ENCODE data around the gene ATP8A2.

DNA sequence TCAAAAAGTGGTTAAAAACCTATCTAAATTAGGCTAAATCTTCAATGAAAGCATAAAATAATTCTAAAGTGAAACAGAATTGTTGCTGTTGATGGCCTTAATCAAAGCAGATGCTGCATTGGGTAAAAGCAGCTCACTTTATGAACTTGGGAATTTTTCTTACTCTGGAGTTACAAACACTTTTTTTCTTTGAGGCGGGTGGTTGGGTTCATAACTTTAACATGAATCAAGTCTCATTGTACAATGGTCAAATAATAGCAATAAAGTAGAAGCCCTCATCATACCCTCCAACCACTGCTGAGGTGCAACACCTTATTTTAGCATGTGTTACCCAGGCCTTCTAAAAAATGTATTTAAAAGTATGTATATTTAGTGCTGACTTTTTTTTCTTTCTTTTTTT is 41.2 kb upstream of the ATP8A2 start:
- TF ChIP-seq POLR2A (IDR thresholded peaks at IDR 0.05; ENCODE audit: low read depth, low read length): no peak
- TF ChIP-seq, protein P1, sequence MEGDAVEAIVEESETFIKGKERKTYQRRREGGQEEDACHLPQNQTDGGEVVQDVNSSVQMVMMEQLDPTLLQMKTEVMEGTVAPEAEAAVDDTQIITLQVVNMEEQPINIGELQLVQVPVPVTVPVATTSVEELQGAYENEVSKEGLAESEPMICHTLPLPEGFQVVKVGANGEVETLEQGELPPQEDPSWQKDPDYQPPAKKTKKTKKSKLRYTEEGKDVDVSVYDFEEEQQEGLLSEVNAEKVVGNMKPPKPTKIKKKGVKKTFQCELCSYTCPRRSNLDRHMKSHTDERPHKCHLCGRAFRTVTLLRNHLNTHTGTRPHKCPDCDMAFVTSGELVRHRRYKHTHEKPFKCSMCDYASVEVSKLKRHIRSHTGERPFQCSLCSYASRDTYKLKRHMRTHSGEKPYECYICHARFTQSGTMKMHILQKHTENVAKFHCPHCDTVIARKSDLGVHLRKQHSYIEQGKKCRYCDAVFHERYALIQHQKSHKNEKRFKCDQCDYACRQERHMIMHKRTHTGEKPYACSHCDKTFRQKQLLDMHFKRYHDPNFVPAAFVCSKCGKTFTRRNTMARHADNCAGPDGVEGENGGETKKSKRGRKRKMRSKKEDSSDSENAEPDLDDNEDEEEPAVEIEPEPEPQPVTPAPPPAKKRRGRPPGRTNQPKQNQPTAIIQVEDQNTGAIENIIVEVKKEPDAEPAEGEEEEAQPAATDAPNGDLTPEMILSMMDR (conservative IDR thresholded peaks at IDR 0.05; ENCODE audit: low read depth, low read length): no peak
- TF ChIP-seq, protein P2, sequence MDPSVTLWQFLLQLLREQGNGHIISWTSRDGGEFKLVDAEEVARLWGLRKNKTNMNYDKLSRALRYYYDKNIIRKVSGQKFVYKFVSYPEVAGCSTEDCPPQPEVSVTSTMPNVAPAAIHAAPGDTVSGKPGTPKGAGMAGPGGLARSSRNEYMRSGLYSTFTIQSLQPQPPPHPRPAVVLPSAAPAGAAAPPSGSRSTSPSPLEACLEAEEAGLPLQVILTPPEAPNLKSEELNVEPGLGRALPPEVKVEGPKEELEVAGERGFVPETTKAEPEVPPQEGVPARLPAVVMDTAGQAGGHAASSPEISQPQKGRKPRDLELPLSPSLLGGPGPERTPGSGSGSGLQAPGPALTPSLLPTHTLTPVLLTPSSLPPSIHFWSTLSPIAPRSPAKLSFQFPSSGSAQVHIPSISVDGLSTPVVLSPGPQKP (IDR thresholded peaks at IDR 0.05; ENCODE audit: borderline replicate concordance, low read depth, low read length): no peak
- TF ChIP-seq RAD21 (IDR thresholded peaks at IDR 0.05; ENCODE audit: low read length): no peak
- TF ChIP-seq MAFK (IDR thresholded peaks at IDR 0.05; ENCODE audit: low read depth, low read length): no peak
- TF ChIP-seq CHD1 (IDR thresholded peaks at IDR 0.05; ENCODE audit: low read depth, low read length): no peak
